Gastrocnemius medialis (tissue), 4 donors: ENCODE data around the gene NOP9.

Experiments
- CTCF ChIP-seq, 5 experiments: fragments of 450-650 bp in 3 of 5; fragments of 200-600 bp in 2 of 5; sonication (generic) in 2 of 5; IDR thresholded peaks in 4 of 5; conservative IDR thresholded peaks in 1 of 5; 1 replicate in 4 of 5; 2 replicates in 1 of 5; pipeline ENCODE4 v1.5.1; 2016 to 2019; ENCODE audit warnings: antibody characterized with exemption in 5 of 5, mild to moderate bottlenecking in 3 of 5, moderate library complexity in 3 of 5
- POLR2A ChIP-seq, 2 donors: fragments of 450-650 bp; IDR thresholded peaks; one replicate each; pipeline ENCODE4 v1.6.1; 2017; ENCODE audit warnings: antibody characterized with exemption in 2 of 2, mild to moderate bottlenecking in 2 of 2, moderate library complexity in 2 of 2

GRCh38 chr14:24256960-24257359 lies 42.7 kb upstream of the NOP9 start:
- TF ChIP-seq POLR2A (IDR thresholded peaks at IDR 0.05) (no peak), CTCF (IDR thresholded peaks at IDR 0.05 in 4 of 5, conservative IDR thresholded peaks at IDR 0.05 in 1 of 5) (no peak)
